Parathyroid adenoma (tissue), 2 donors: ENCODE results near the gene CSE1L.

Source experiments
- H2AFZ ChIP-seq: fragments of 300-600 bp; sonication (generic); one replicate; pipeline ENCODE4 v1.7.0; 2017; ENCODE audit warnings: antibody characterized with exemption, mild to moderate bottlenecking
- H3K27ac ChIP-seq: fragments of 300-600 bp; sonication (generic); one replicate; pipeline ENCODE4 v1.7.0; 2017
- H3K27me3 ChIP-seq: fragments of 300-600 bp; sonication (generic); one replicate; pipeline ENCODE4 v1.7.0; 2017; ENCODE audit warnings: low read length; ENCODE audit not compliant: control insufficient read depth, insufficient read depth
- H3K36me3 ChIP-seq: fragments of 300-600 bp; sonication (generic); one replicate; pipeline ENCODE4 v1.7.0; 2017; ENCODE audit warnings: low read length; ENCODE audit not compliant: control insufficient read depth, insufficient read depth
- H3K4me1 ChIP-seq: fragments of 300-600 bp; sonication (generic); one replicate; pipeline ENCODE4 v1.7.0; 2017; ENCODE audit warnings: control low read depth
- H3K4me2 ChIP-seq: fragments of 300-600 bp; sonication (generic); one replicate; pipeline ENCODE4 v1.7.0; 2017; ENCODE audit warnings: low read length
- H3K4me3 ChIP-seq: fragments of 300-600 bp; sonication (generic); one replicate; pipeline ENCODE4 v1.7.0; 2017; ENCODE audit warnings: low read depth, low read length
- H3K79me2 ChIP-seq: fragments of 300-600 bp; sonication (generic); one replicate; pipeline ENCODE4 v1.7.0; 2017; ENCODE audit warnings: control low read depth
- H3K9ac ChIP-seq: fragments of 300-600 bp; sonication (generic); one replicate; pipeline ENCODE4 v1.7.0; 2017; ENCODE audit warnings: mild to moderate bottlenecking
- H3K9me3 ChIP-seq: fragments of 300-600 bp; sonication (generic); one replicate; pipeline ENCODE4 v1.7.0; 2017; ENCODE audit warnings: low read length; ENCODE audit not compliant: control insufficient read depth
- TF ChIP-seq, protein P1 (sequence below): fragments of 300-600 bp; sonication (generic); IDR thresholded peaks from one replicate; pipeline ENCODE4 v1.7.0; 2017; ENCODE audit warnings: antibody characterized with exemption, mild to moderate bottlenecking
- donor health status: primary hyperparathyroidism.

Gene CSE1L

DNA sequence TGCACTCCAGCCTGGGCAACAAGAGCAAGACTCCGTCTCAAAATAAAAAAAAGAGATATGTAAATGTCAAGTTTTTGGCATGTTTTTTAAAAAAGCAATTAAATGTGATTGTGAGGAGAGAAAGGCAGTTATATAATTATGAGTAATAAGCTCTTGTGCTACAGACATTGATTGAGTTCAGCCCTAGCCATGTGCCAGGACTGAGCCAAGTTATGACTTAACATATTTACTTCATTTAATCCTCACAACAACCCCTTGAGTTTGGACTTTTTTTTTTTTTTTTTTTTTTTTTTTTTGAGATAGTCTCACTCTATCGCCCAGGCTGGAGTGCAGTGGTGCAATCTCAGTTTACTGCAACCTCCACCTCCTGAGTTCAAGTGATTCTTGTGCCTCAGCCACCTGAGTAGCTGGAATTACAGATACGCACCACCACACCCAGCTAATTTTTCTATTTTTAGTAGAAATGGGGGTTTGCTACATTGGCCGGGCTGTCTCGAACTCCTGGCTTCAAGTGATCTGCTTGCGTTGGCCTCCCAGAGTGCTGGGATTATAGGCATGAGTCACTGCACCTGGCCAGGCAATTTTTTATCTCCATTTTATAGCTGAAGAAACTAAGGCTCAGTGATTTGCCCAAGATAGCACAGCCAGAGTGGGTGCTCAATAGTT lies 15.0 kb upstream of the CSE1L start:
- TF ChIP-seq, protein P1, sequence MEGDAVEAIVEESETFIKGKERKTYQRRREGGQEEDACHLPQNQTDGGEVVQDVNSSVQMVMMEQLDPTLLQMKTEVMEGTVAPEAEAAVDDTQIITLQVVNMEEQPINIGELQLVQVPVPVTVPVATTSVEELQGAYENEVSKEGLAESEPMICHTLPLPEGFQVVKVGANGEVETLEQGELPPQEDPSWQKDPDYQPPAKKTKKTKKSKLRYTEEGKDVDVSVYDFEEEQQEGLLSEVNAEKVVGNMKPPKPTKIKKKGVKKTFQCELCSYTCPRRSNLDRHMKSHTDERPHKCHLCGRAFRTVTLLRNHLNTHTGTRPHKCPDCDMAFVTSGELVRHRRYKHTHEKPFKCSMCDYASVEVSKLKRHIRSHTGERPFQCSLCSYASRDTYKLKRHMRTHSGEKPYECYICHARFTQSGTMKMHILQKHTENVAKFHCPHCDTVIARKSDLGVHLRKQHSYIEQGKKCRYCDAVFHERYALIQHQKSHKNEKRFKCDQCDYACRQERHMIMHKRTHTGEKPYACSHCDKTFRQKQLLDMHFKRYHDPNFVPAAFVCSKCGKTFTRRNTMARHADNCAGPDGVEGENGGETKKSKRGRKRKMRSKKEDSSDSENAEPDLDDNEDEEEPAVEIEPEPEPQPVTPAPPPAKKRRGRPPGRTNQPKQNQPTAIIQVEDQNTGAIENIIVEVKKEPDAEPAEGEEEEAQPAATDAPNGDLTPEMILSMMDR, result no peak
- no peaks in the 10 kb centered on the region for H3K36me3 ChIP-seq
- H3K4me2 ChIP-seq, result no peak overlapping the region
- no peaks in the 10 kb centered on the region for H3K27me3 ChIP-seq
- H3K4me1 ChIP-seq, result no peaks in the 10 kb centered on the region
- H3K9ac ChIP-seq, result no peak overlapping the region
- no peaks in the 10 kb centered on the region for H3K79me2 ChIP-seq
- no peak overlapping the region for H3K27ac ChIP-seq
- no peak overlapping the region for H2AFZ ChIP-seq
- no peaks in the 10 kb centered on the region for H3K9me3 ChIP-seq
- H3K4me3 ChIP-seq, result no peak overlapping the region

DNA sequence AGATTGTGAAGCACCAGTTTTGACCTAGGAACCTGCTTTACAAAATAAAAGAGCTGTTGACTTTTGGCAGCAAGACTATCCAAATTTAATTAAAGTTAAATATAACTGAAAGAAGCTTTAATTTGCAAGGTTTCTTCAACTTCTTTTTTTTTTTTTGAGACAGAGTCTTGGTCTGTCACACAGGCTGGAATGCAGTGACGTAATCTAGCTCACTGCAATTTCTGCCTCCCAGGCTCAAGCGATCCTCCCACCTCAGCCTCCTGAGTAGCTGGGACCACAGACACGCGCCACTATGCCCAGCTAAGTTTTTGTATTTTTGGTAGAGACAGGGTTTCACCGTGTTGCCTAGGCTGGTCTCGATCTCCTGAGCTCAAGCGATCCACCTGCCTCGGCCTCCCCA lies 13.7 kb upstream of the CSE1L start:
- H3K79me2 ChIP-seq, result no peaks in the 10 kb centered on the region
- H3K4me3 ChIP-seq, result no peak overlapping the region
- H2AFZ ChIP-seq, result no peak overlapping the region
- no peak overlapping the region for H3K4me2 ChIP-seq
- no peak overlapping the region for H3K9ac ChIP-seq
- no peaks in the 10 kb centered on the region for H3K9me3 ChIP-seq
- H3K27ac ChIP-seq, result no peak overlapping the region
- H3K4me1 ChIP-seq, result no peaks in the 10 kb centered on the region
- no peaks in the 10 kb centered on the region for H3K27me3 ChIP-seq
- TF ChIP-seq, protein P1, result no peak
- H3K36me3 ChIP-seq, result no peaks in the 10 kb centered on the region

DNA sequence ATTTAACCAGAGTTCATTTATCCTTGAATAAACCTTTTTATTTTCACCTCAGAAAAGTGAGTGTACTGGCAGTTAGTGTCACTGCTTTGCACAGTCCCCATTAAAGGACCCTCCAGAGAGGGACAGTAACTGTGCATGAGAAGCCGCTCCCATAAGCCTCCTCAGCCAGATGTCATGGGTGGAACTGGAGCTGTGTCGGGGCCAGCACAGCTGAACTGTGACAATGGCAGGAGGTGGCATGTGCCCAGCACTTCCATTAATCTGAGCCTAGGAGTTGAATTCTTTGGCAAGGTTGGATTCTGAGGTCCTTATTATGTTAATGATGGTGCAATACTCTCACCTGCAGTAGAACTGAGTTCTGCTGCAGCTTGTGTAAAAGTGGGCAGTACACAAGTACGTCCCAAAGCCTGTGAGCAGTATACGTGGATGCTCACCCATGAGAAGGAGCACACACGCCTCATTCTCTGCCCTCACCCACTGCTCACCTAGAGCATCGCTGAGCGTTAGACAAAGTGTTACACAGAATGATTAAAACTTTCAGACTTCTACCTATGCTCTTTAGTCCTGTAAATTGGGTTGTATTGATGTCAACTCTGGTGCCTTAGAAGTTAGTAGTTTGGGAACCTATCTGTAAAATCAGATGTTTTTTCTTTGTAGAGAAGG lies 11.9 kb upstream of the CSE1L start:
- H3K79me2 ChIP-seq, result no peaks in the 10 kb centered on the region
- H2AFZ ChIP-seq, result no peak overlapping the region
- no peaks in the 10 kb centered on the region for H3K9me3 ChIP-seq
- no peak overlapping the region for H3K4me2 ChIP-seq
- no peak overlapping the region for H3K4me3 ChIP-seq
- no peak overlapping the region for H3K9ac ChIP-seq
- H3K4me1 ChIP-seq, result no peaks in the 10 kb centered on the region
- H3K36me3 ChIP-seq, result no peaks in the 10 kb centered on the region
- H3K27me3 ChIP-seq, result no peaks in the 10 kb centered on the region
- TF ChIP-seq, protein P1, result no peak
- H3K27ac ChIP-seq, result no peak overlapping the region

DNA sequence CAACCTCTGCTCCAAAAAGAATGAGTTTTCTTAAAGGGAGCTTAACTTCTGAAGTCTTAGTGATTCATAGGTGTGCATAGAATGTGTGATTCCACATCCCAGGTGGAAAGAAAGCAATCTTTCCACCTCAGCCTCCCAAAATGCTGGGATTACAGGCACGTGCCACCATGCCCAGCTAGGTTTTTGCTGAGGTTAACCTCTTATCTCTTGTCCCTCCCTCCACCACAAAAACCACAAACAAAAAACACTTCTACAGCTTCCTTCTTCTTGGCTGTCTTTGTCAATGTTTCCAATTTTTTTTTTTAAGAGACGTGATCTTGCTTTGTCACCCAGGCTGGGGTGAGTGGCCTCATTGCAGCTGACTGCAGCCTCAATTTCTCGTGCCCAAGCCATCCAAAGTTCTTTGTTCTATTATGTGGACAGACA lies 8.1 kb upstream of the CSE1L start:
- H3K79me2 ChIP-seq, result no peaks in the 10 kb centered on the region
- H3K4me3 ChIP-seq, result no peak overlapping the region
- no peak overlapping the region for H3K9ac ChIP-seq
- H3K9me3 ChIP-seq, result no peaks in the 10 kb centered on the region
- H2AFZ ChIP-seq, result no peak overlapping the region
- H3K4me2 ChIP-seq, result no peak overlapping the region
- no peaks in the 10 kb centered on the region for H3K27me3 ChIP-seq
- TF ChIP-seq, protein P1, result no peak
- H3K4me1 ChIP-seq, result no peaks in the 10 kb centered on the region
- no peaks in the 10 kb centered on the region for H3K36me3 ChIP-seq
- no peak overlapping the region for H3K27ac ChIP-seq

DNA sequence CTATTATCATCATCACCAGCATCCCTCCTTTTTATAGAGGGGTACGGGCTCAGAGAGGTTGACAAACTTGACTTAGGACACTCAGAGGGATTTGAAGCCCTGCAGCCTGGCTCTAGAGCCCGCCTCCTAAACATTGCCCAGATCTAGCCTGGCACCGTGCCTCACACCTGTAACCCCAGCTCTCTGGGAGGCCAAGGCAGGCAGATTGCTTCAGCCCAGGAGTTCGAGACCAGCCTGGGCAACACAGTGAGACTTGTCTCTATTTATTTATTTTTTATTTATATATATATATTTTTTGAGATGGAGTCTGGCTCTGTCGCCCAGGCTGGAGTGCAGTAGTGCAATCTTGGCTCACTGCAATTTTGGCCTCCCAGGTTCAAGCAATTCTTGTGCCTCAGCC lies 6.3 kb upstream of the CSE1L start:
- H3K9me3 ChIP-seq, result no peaks in the 10 kb centered on the region
- no peak overlapping the region for H3K9ac ChIP-seq
- H3K27ac ChIP-seq, result no peak overlapping the region
- TF ChIP-seq, protein P1, result no peak
- no peaks in the 10 kb centered on the region for H3K4me1 ChIP-seq
- no peak overlapping the region for H2AFZ ChIP-seq
- no peaks in the 10 kb centered on the region for H3K27me3 ChIP-seq
- H3K4me3 ChIP-seq, result no peak overlapping the region
- H3K4me2 ChIP-seq, result no peak overlapping the region
- H3K79me2 ChIP-seq, result no peaks in the 10 kb centered on the region
- H3K36me3 ChIP-seq, result no peaks in the 10 kb centered on the region
